Right renal cortex interstitium (tissue), 3 donors: ENCODE results near the gene ZNF778. TPM values are rescaled to one million over a fixed set of nuclear protein-coding genes. Genes with fewer than 3 reads are reported as not detected.

Experiments used
- polyA plus RNA-seq, 3 donors: library from polyadenylated mRNA; unstranded; fragments of 120-200 nt; gene quantifications; one replicate each; pipeline ENCODE4 v1.2.1, GENCODE V29; 2013; ENCODE audit not compliant: insufficient read length in 3 of 3

The ZNF778 gene
- polyA plus RNA-seq, 3 donors: 6.2 to 7.3 (median 6.4) TPM

Other genes with a start within 250 kb of the ZNF778 start
- 1 to 10 TPM; 1.7 to 2.0 (median 2.0) TPM for gene CBFA2T3, start 240.5 kb upstream of the ZNF778 start, polyA plus RNA-seq
- 10 to 100 TPM; 24.4 to 31.2 (median 30.6) TPM for gene ACSF3, start 123.9 kb upstream of the ZNF778 start, polyA plus RNA-seq
- gene CDH15, start 46.0 kb upstream of the ZNF778 start, polyA plus RNA-seq: 1 to 10 TPM; 1.2 to 1.9 (median 1.4) TPM
- gene SLC22A31, start 17.2 kb upstream of the ZNF778 start, polyA plus RNA-seq: under 1 TPM; 0.11 to 0.37 (median 0.24) TPM